Superior temporal gyrus (tissue), 1 donor: ENCODE results near the gene NIP7.
"Not testable (repeated sequence)": the region's sequence is repeated elsewhere in the genome, so short reads cannot be mapped to it uniquely, and the experiment has no call there.

ENCODE experiments used
- DNase-seq: peaks from one replicate; pipeline ENCODE4 v3.0.0-alpha.2; 2016; ENCODE audit errors: extremely low spot score

Gene NIP7

DNA sequence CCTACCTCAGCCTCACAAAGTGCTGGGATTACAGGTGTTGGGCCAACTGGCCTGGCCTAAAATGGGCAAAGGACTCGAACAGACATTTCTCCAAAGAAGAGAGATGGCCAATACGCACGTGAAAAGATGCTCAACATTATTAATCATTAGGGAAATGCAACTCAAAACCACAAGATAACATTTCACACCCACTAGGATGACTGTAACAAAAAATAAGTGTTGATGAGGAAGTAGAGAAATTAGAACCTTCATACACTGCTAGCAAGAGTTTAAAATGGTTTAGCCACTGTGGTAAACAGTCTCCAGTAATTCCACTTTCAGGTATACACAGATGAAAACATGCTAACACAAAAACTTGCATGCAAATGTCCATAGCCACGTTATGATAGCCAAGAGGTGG, 6.4 kb downstream of the NIP7 start:
- no peak for DNase-seq

DNA sequence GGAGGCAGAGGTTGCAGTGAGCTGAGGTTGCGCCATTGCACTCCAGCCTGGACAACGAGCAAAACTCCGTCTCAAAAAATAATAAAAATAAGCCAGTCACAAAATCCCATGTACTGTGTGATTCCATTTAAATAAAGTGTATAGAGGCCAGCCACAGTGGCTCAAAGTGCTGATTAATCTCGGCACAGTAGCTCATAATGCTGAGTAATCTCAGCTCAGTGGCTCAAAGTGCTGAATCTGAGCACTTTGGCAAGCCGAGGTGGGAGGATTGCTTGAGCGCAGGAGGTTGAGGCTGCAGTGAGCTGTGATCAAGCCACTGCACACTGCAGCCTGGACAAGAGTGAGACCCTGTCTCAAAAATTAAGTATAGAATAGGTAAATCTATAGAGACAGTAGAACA, 7.1 kb downstream of the NIP7 start:
- DNase-seq = no peak

DNA sequence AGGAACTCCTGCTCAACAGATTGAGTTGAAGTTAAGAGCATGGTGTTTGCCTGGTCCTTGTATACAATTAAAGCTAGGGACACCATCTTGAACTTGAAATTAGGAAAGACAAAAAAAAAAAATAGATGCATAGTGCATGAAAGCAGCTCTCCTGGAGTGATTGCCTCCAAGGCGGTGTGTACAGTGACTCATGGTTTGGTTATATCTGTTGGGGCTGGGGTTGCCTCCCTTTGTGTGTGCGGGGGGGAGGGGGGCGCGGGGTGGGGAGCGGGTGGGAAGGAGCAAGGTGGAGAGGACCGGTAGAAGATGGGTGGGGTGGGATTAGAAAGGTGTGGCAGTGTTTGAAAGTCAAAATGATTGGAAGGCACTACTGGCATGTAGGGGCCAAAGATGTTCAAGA, 8.7 kb downstream of the NIP7 start:
- no peak for DNase-seq

DNA sequence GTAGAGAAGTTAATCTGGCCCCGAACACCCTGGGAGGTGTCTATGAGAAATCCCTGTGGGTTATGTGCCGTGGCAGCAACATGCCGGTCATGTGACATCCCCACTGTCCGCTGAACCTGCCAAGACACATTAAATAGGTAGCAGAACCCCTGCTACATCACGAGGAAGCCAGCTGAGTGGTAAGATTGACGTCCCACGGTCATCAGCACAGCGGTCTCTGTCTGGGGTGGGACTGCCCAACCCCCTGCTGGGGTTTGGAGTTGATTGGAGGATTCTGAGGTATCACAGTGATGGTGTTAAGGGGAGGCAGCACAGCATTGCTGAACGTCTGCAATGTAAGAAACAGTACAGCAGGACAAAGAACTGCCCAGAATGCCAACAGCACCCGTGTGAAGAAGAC, 10.0 kb downstream of the NIP7 start:
- DNase-seq = no peak

DNA sequence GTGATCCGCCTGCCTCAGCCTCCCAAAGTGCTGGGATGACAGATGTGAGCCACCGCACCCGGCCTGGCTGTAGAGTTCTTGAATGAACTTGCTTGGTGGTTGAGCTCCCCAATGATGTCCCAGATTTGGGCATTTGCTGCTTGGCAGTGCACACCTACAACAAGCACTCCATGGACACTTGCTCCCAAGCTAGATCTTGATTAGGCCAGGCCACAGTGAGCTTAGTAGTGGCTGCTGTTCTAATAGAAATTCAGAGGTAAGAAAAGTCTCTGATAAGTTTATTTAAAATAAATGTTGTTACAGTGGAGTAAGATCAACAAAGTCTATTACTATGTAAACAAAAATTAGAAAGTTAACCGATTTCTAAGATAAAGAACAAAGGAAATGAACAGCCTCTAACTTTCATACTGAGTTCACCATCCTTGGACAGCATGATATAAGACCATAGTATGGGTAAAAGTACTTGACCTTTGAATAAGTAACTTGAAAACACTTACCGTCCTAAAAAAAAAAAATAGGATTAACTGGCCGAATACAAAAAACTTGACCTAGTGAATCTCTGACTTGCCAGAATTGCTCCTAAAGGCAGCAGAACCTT, 11.1 kb downstream of the NIP7 start:
- DNase-seq = no peak

DNA sequence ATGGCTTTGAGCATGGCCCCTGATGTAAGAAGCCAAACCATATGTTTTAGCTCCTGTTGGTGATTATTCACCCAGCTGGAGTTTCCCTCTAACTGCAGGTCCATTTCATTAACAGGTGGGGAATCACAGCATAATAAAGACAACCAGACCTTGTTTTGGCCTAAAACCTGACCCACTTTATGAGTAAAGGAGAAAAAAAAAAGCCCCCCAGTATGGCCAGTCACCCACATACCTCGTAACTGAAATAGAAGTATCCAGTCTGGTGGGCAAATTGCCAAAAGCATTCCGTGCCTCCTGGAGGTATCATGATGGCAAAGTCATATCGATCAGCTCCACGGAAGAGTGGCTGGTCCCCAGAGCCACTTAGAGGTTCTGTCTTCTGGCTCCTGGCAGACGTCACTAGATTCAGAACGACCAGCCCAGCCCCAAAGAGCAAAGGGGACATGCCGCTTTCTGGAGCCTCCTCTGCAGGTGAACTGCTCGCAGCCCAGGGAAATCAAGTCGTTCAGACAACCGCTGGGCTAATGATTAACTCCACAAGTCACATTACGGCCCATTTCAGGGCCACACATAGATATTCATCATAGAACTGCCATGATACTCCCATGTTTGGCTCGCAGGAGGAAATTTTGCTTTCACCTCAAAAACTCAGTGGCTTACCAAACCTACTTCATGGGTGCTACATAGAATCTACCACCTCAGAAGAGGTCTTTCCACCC, 11.9 kb downstream of the NIP7 start, which contains the start of gene TMED6:
TSS of gene TMED6 (minus strand) at position 478 of the 719 bp plus-strand sequence. CDS start at position 445, 33 bp downstream.
- DNase-seq = no peak

DNA sequence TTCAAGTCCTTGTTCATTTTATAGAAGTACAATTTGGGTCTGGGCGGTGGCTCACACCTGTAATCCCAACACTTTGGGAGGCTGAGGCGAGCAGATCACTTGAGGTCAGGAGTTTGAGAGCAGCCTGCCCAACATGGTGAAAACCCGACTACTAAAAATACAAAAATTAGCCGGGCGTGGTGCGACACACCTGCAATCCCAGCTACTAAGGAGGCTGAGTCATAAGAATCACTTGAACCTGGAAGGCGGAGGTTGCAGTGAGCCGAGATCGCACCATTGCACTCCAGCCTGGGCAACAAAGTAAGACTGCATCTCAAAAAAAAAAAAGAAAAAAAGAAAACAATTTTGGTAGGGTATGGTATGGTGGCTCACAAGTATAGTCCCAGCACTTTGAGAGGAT, 20.5 kb downstream of the NIP7 start:
- not testable (repeated sequence) for DNase-seq

DNA sequence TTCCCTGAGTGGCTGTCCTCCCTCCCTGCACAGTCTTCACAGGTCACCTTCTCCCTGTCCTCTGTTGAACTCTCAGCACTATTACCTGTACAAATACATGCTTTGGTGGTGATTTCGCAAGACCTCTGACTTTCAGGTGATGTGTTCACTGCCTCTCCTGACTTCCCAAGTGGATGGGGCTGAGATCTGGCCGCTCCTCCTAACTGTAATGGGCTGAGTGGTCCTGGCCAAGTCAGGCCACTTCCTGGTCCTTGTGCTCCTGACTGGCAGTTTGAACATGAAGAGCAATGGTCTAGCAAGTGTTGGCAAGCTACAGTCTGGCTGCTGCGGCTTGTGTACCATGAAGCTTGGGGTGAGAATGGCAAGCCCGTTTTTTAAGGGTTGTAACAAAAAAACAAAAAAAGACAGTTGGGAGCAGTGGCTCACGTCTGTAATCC, 23.7 kb downstream of the NIP7 start:
- no peak for DNase-seq

DNA sequence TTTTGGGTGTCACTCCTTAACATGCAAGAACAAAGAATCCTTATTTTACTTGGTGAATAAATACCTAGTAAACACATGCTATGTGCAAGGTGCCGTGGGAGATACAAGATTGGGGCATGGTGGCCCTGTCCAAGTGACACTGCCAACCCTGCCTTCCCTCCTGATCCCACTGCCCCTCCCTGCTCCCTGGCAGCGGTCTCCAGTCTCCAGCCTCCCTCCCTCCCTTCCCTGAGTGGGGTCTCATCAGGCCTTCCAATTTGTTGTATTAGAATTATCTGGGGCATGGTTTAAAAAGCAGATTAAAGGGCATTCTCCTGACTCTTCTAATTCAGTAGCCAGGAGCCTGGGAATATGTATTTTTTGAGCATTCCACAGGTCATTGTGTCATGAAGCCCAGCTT, 24.5 kb downstream of the NIP7 start:
- DNase-seq = no peak

DNA sequence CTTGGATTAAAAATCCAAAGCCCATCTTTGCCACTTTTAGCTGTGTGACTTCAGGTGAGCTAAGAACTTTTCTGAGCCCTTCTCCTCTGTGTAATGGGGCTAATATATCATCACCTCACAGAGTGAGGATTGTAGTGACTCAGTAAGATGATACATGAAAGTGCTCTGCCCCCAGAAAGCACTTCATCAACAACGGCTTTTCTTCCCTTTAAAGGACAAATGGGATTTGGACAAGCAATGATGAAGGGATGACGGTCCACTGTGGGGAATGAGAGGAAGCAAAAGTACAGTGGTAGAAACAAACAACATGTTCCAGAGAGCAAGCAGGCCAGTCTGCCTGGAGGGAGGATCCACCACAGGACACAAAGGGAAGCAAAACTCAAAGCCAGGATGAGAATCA, 26.3 kb downstream of the NIP7 start:
- DNase-seq = no peak

DNA sequence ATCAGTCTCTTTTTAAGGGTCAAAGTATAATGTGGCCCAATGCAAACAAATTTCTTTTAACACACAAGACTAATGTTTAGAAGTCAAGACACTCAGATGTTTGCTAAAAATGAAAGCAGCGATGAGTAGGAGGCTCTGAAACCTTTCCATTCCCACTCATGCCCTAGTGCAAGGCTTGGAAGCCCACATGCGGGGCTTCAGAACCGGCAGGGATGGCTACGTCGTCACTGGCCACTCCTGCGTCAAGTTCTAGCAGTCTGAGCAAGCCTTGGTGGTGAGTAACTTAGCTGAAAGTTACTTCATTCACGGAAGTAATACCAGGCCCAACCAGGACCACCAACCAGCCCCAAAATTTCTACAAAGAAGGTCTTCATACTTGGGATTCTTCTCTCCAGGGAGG, 26.9 kb downstream of the NIP7 start:
- no peak for DNase-seq

DNA sequence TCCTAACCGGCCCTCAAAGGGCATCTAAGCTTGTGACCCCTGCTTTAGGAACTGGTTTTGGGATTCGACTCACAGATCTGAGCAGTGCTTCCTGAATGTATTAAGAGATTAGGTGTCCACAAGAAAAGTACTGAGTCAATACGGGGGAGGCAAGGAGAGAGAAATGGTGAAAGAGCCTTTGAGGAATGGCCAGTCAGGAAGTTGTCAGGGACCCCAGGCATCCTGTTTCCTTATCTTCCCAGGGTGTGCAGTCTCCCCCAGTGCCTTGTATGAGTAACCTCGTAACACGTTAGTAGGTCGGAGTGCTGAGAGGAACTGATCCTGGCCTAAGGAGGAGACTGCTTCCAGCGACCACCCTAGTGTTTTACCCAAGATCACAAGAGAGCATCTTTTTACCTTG, 28.4 kb downstream of the NIP7 start:
- no peak for DNase-seq

DNA sequence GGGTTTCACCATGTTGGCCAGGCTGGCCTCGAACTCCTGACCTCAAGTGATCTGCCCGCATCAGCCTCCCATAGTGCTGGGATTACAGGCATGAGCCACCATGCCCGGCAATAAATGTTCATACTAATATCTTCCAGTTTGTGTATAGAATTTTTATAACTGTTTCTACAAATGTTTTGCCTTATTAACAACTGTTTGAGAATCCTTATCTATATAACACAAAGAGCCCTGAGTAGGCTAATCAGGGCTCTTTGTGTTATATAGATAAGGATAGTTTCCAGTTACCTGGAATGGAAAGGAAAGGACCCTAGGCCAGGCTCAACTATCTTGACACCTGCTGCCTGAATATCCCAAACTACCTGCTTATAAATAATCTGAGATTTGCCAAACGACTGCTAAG, 29.3 kb downstream of the NIP7 start:
- DNase-seq = no peak

DNA sequence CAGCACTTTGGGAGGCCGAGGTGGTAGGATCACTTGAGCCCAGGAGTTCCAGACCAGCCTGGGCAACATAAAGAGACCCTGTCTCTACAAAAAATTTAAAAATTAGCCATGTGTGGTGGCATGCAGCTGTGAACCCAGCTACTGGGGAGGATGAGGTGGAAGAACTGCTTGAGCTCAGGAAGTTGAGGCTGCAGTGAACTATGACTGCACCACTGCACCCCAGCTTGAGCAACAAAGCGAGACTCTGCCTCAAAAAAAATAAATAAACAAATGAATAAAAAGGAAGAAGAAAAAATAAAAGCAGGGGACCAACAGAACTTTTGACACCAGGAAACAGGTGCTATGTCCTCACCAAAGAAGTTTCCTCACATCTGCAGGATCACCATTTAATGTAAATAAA, 32.0 kb downstream of the NIP7 start:
- DNase-seq = no peak

DNA sequence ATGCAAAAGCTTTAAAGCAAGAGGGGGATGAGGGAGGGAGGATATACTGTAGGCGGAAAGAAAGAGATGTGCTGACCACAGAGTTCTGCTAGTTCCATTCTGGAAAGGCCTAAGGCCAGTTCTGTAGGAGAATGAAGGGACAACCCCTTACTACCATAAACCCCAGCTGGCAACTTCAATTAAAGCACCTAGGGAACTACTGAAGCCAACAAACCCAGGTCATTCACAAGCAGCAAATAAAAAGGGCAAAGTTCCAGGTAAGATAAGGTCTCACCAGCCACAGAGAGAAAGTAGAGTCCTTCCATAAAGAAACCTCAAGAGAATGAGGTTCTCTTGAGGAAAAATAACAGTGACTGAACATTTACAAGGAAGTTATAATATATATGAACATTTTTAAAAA, 33.4 kb downstream of the NIP7 start:
- DNase-seq = no peak

DNA sequence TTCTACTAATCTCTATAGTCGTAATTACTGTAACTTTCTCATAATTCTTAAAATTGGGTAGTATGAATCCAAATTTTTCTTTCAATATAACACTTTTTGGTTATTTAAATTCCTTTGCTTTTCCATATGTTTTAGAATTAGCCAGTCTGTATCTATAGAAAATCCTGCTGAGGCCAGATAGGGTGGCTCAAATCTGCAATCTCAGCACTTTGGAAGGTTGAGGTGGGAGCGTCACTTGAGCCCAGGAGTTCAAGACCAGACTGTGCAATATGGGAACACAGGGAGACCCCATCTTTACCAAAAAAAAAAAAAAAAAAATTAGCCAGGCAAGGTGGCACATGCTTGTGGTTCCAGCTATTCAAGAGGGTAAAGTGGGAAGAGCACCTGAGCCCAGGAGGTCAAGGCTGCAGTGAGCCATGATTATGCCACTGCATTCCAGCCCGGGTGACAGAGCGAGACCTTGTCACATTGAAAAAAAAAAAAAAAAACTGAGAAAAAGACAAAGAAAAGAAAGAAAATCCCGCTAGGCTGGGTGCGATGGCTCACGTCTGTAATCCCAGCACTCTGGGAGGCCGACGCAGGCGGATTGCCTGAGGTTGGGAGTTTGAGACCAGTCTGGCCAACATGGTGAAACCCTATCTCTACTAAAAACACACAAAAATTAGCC, 37.0 kb downstream of the NIP7 start:
- DNase-seq = no peak

DNA sequence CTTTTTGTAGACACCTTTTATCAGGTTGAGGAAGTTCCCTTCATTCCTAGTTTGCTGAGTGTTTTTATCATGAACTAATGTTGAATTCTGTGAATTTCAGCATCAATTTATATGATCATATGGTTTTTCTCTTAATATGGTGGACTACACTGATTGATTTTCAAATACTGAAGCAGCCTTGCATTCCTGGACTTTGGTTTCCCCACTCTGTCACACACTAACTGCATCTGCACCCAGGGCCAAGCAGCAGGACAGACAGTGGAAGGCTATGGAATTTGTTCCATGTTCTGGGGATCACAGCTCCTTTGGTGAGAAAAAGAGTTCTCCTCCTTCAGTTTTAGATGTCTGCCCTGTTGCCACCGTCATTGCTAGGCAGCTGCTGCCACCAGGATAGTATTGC, 38.5 kb downstream of the NIP7 start:
- no peak for DNase-seq

DNA sequence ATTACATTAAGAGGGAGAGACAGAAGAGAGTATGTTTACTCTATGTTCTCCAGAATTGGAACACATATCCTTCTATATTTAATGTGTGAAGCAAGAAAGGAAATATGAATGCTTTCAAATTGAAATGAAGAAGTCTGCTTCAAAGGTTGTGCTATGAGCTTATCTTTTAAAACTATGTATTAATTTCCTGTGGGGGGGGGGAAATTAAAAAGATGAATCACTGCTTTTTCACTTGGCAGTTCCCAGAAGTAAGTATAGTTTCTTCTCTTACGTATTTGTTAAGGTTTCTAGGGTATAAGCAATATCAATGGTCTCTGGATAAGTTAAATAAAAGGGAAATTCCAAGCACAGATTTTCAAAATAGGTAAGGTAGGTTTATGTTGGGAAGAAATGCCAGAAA, 39.2 kb downstream of the NIP7 start:
- DNase-seq = no peak

DNA sequence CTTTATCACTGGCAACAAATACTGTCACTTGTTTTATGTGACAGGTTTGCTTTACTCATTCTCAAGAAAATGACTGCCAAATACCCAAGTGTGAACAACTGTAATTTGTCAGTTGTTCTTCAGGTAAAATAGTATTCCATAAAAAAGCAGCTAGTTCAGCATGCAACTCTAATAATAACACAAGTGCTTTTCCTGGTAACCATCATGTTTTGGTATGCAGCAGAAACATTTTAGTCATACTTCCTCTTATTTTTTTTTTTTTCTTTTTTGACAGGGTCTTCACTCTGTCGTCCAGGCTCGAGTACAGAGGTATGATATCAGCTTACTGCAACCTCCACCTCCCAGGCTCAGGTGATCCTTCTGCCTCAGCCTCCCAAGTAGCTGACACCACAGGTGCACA, 41.7 kb downstream of the NIP7 start:
- no peak for DNase-seq

DNA sequence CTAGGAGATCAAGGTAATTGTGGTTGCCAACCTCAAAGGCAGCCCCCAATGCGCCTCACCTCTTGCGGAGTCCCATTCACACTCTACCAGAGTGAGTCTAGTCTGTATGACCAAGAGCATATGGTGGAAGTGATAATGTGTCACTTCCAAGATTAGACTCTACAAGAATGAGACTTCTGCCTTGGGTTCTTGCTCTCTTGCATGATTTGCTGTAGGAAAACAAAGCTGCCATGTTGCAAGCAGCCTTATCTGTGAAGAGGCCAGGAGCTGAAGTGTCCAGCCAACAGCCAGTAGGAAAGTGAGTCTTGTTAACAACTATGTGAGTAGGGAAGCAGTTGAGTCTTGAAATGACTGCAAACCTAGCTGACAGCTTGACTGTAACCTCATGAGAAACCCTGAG, 42.8 kb downstream of the NIP7 start:
- no peak for DNase-seq

DNA sequence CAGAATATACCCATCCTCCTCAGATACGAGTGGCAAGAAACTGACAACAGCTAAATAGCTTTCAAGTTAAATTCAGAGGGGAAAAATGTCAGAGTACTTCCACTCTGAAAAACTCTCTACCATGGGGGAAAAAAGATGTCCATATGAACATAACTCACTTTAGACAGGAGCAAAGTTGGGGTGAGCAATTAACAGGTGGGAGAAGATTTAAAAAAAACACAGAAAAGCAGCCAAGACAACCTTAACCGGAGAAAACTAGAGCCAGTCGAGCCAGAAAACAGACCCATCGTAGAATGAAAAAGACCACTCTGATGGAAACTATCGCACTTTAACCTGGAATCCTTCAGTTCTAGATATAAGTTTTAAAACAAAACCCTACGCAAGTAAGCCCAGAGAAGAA, 45.4 kb downstream of the NIP7 start:
- no peak for DNase-seq

DNA sequence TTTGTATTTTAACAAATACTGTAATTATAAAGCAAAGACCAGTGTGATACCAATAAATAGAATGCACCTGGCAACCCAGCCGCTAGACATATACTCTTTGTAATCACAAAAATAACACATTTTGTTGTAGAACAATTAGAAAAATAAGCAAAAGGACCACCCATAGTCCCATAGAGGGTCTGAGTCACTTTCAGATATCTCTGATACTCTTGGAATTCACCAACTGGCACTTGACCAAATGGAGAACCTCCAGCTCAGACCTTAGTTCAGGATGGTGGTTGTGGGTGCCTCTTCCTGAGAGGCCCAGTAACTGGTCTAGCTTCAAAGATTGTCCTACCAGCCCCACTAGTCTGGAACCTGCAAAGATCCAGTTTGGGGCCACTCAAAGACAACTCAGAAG, 47.0 kb downstream of the NIP7 start:
- no peak for DNase-seq
